Measurements from ENCODE around the gene NFIB. TPM values are rescaled to one million over a fixed set of nuclear protein-coding genes. Genes with fewer than 3 reads are reported as not detected.
A peak's percentile ranks its signal among the peaks of the same experiment; 100 is the strongest.

Gene NFIB
- total and polyA plus RNA-seq, 2 of the 8 experiments (the other 6 are each of a cell fraction or from before 2014, with no cell fraction given) = 2.6 to 13.1 TPM

DNA sequence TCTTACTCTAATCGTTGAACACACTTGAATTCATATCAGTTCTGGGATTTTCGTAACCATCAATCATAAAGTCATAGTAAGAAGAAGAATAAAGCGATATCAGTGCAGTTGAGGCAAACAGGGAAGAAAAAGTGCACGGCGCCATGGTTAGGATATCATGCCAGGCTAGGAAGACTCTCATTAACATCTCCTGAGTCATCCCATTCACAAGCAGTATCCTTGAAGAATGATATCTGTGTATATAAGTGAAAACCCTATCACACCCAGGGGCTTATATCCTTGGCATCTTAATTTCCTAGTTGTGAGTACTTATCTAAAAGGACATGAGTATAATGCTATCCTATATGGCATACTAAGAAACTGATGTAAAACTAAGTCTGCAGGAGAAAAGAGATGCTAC is 38.6 kb downstream of the NFIB start:
- H3K4me1 ChIP-seq (replicated peaks in 1 of 4; ENCODE audit: control insufficient read depth in 3 of 4, insufficient read depth in 4 of 4, low read length in 3 of 4) = peaks cover 6 to 32% (median 21%) of the 10 kb centered on the region in 4 experiments
- peak overlapping the region in 1 of 4 experiments; percentile 49; a peak in 1 of 8 replicates for H3K4me3 ChIP-seq (ENCODE audit: extremely low read depth in 1 of 4, insufficient read depth in 2 of 4, low read depth in 3 of 4, low read length in 4 of 4)
- DNase-seq (ENCODE audit: low read depth in 1 of 2, low spot score in 2 of 2) = no peak
- POLR2A ChIA-PET (ENCODE audit: partially characterized antibody) = no interaction called here
- H3K79me1 ChIP-seq (ENCODE audit: low read depth, low read length) = no peaks in the 10 kb centered on the region
- H4K20me1 ChIP-seq (replicated peaks in 1 of 2; ENCODE audit: control insufficient read depth in 1 of 2, insufficient read depth in 2 of 2, low read length in 2 of 2) = no peaks in the 10 kb centered on the region
- H3K18ac ChIP-seq (ENCODE audit: extremely low read depth, low read length) = no peak overlapping the region
- H3K9me3 ChIP-seq (ENCODE audit: insufficient read depth in 2 of 2, low read depth in 1 of 2, low read length in 1 of 2) = no peaks in the 10 kb centered on the region
- peaks cover 0 to 19% of the 10 kb centered on the region in 2 experiments; a peak in 2 of 4 replicates for H3K79me2 ChIP-seq (ENCODE audit: control insufficient read depth in 1 of 2, insufficient read depth in 2 of 2, low read length in 2 of 2)
- H3K14ac ChIP-seq (ENCODE audit: insufficient read length) = no peak overlapping the region
- H4K8ac ChIP-seq (ENCODE audit: extremely low read depth, insufficient read depth, low read length) = no peak overlapping the region
- WGBS, 2 experiments (ENCODE audit: extremely low coverage in 1 of 2, insufficient coverage in 1 of 2, insufficient read length in 1 of 2, insufficient replicate concordance in 2 of 2, low coverage in 1 of 2, low lambda C conversion rate in 2 of 2, missing lambda C conversion rate in 1 of 2) = 78% methylated on average over 5 of the region's 5 CpGs; no CpG with 5 or more reads in 1 of the 2 experiments
- no peak overlapping the region for H2AFZ ChIP-seq (ENCODE audit: low read length)
- H3K4me2 ChIP-seq (ENCODE audit: insufficient read depth in 1 of 2, low read depth in 2 of 2, low read length in 2 of 2) = peak overlapping the region in 1 of 2 experiments; percentile 72; a peak in 2 of 4 replicates
- H3K23ac ChIP-seq (ENCODE audit: insufficient read length) = no peak overlapping the region
- no peaks in the 10 kb centered on the region for H3K27me3 ChIP-seq (replicated peaks in 1 of 4; ENCODE audit: control insufficient read depth in 3 of 4, extremely low read depth in 1 of 4, insufficient read depth in 3 of 4, low read length in 3 of 4)
- FAIRE-seq = no peak
- peak overlapping the region; percentile 4 for H2BK120ac ChIP-seq (replicated peaks; ENCODE audit: low read depth, low read length)
- no peak overlapping the region for H3K4ac ChIP-seq (replicated peaks; ENCODE audit: insufficient read length, low read depth, low read length)
- H4K5ac ChIP-seq (ENCODE audit: insufficient read length, low read depth, low read length) = peak overlapping the region; percentile 78
- H2BK12ac ChIP-seq (ENCODE audit: low read depth, low read length) = no peak overlapping the region
- no peak overlapping the region for H2BK15ac ChIP-seq (ENCODE audit: low read length)
- no peaks in the 10 kb centered on the region for H3K36me3 ChIP-seq (ENCODE audit: control insufficient read depth in 2 of 4, insufficient read depth in 4 of 4, low read length in 3 of 4)
- H3K27ac ChIP-seq (ENCODE audit: low read depth, low read length) = peak overlapping the region; percentile 53; the same call in 1 of the 2 replicates
- no peak overlapping the region for H4K91ac ChIP-seq (replicated peaks; ENCODE audit: insufficient read length, low read length)
- H2BK20ac ChIP-seq (ENCODE audit: low read length) = no peak overlapping the region
- H3K56ac ChIP-seq (replicated peaks; ENCODE audit: insufficient read length, low read depth, low read length) = no peak overlapping the region
- no peak overlapping the region for H3K9ac ChIP-seq (replicated peaks in 1 of 4; ENCODE audit: extremely low read depth in 1 of 4, low read depth in 3 of 4, low read length in 3 of 4)
- no peak overlapping the region for H2AK5ac ChIP-seq (ENCODE audit: low read depth, low read length)
- CTCF ChIA-PET (ENCODE audit: partially characterized antibody) = interaction anchor here (0.7 to 1.2 kb wide), 3 partner anchors 15 to 78 kb away, joined by 3 read pairs; no protein-coding TSS in a partner anchor
- peak overlapping the region; percentile 87; the same call in 1 of the 2 replicates for H2BK5ac ChIP-seq (ENCODE audit: low read depth, low read length)
- H3K23me2 ChIP-seq (ENCODE audit: low read depth, low read length) = peaks cover 3% of the 10 kb centered on the region; the same call in 1 of the 2 replicates
- TF ChIP-seq KDM5A (IDR thresholded peaks at IDR 0.05; ENCODE audit: low read length) = no peak
- no peak for TF ChIP-seq YY1 (IDR thresholded peaks at IDR 0.05; ENCODE audit: low read depth, low read length)
- no peak for TF ChIP-seq EGR1 (IDR thresholded peaks at IDR 0.05; ENCODE audit: borderline replicate concordance, low read depth, low read length)
- TF ChIP-seq, protein P1, sequence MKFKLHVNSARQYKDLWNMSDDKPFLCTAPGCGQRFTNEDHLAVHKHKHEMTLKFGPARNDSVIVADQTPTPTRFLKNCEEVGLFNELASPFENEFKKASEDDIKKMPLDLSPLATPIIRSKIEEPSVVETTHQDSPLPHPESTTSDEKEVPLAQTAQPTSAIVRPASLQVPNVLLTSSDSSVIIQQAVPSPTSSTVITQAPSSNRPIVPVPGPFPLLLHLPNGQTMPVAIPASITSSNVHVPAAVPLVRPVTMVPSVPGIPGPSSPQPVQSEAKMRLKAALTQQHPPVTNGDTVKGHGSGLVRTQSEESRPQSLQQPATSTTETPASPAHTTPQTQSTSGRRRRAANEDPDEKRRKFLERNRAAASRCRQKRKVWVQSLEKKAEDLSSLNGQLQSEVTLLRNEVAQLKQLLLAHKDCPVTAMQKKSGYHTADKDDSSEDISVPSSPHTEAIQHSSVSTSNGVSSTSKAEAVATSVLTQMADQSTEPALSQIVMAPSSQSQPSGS (IDR thresholded peaks at IDR 0.05; ENCODE audit: low read length) = no peak
- no peak for TF ChIP-seq CHD1 (IDR thresholded peaks at IDR 0.05; ENCODE audit: low read depth, low read length)
- TF ChIP-seq GTF2F1 (IDR thresholded peaks at IDR 0.05; ENCODE audit: borderline replicate concordance, low read depth, low read length) = no peak
- no peak for TF ChIP-seq PHF8 (conservative IDR thresholded peaks at IDR 0.05; ENCODE audit: low read depth, low read length)
- TF ChIP-seq SP2 (IDR thresholded peaks at IDR 0.05; ENCODE audit: low read length) = no peak
- no peak for TF ChIP-seq SUZ12 (IDR thresholded peaks at IDR 0.05; ENCODE audit: low read length)
- no peak for TF ChIP-seq ZNF274 (IDR thresholded peaks at IDR 0.05; ENCODE audit: borderline replicate concordance, extremely low read depth, low read length)
- TF ChIP-seq NANOG (IDR thresholded peaks at IDR 0.05; ENCODE audit: insufficient read depth, low read depth, low read length, poor library complexity, severe bottlenecking) = no peak
- no peak for TF ChIP-seq HDAC2 (IDR thresholded peaks at IDR 0.05; ENCODE audit: borderline replicate concordance in 1 of 2, low read depth in 2 of 2, low read length in 2 of 2)
